Activated T-cell treated with anti-CD3 and anti-CD28 coated beads for 48 hours (primary cell): ENCODE data around the gene UQCR10.

Experiments used
- DNase-seq: peaks from one replicate; pipeline ENCODE4 v3.0.0-alpha.2; 2020; ENCODE audit warnings: low read depth

Gene UQCR10

GRCh38 chr22:29798801-29799200 is 31.6 kb downstream of the UQCR10 start:
- DNase-seq, result no peak

- no peak for DNase-seq
Measured at GRCh38 chr22:29799217-29799680, 32.1 kb downstream of the UQCR10 start.

- no peak for DNase-seq
Measured at GRCh38 chr22:29801153-29801552, 34.0 kb downstream of the UQCR10 start.

GRCh38 chr22:29801796-29802195 is 34.6 kb downstream of the UQCR10 start:
- no peak for DNase-seq

- DNase-seq, result no peak
Measured at GRCh38 chr22:29803190-29803589, 36.0 kb downstream of the UQCR10 start.

- no peak for DNase-seq
Measured at GRCh38 chr22:29804985-29805384, 37.8 kb downstream of the UQCR10 start.

- no peak for DNase-seq
Measured at GRCh38 chr22:29806196-29806595, 39.0 kb downstream of the UQCR10 start.

- no peak for DNase-seq
Measured at GRCh38 chr22:29810216-29810615, 43.0 kb downstream of the UQCR10 start.

- DNase-seq, result no peak
Measured at GRCh38 chr22:29811377-29811776, 44.2 kb downstream of the UQCR10 start.

GRCh38 chr22:29813126-29813525 is 46.0 kb downstream of the UQCR10 start:
- no peak for DNase-seq

GRCh38 chr22:29813563-29813962 is 46.4 kb downstream of the UQCR10 start:
- no peak for DNase-seq

GRCh38 chr22:29814003-29814402 is 46.8 kb downstream of the UQCR10 start:
- DNase-seq, result no peak

- no peak for DNase-seq
Measured at GRCh38 chr22:29815580-29815979, 48.4 kb downstream of the UQCR10 start.

- DNase-seq, result no peak
Measured at GRCh38 chr22:29816128-29816527, 49.0 kb downstream of the UQCR10 start.

GRCh38 chr22:29816539-29816938 is 49.4 kb downstream of the UQCR10 start:
- DNase-seq, result no peak

GRCh38 chr22:29816980-29817379 is 49.8 kb downstream of the UQCR10 start:
- DNase-seq, result no peak

- DNase-seq, result no peak
Measured at GRCh38 chr22:29817724-29818123, 50.6 kb downstream of the UQCR10 start.

GRCh38 chr22:29819501-29819900 is 52.3 kb downstream of the UQCR10 start:
- no peak for DNase-seq
